SK-N-SH treated with all-trans-retinoic acid at 6 μM for 48 hours (cell line): ENCODE results near the gene BPIFB3.
"Not testable (repeated sequence)": the region's sequence is repeated elsewhere in the genome, so short reads cannot be mapped to it uniquely, and the experiment has no call there.

Experiments
- ATAC-seq: fragments of 200-7000 bp; cut with Tn5 transposase; 3 replicates; pipeline ENCODE4 v1.9.1; 2020; ENCODE audit warnings: mild to moderate bottlenecking, moderate library complexity
- ARNTL ChIP-seq: fragments of 450-650 bp; formaldehyde crosslinking; IDR thresholded peaks from 2 replicates; pipeline ENCODE4 v1.5.0; 2020; ENCODE audit warnings: low read depth, mild to moderate bottlenecking, moderate library complexity, borderline replicate concordance
- BACH2 ChIP-seq: fragments of 250-450 bp; sonication (Bioruptor Pico); IDR thresholded peaks from 2 replicates; pipeline ENCODE4 v1.9.0; 2021; ENCODE audit warnings: mild to moderate bottlenecking, borderline replicate concordance
- CSDC2 ChIP-seq: fragments of 250-450 bp; sonication (Bioruptor Pico); IDR thresholded peaks from 2 replicates; pipeline ENCODE4 v1.5.0; 2020; ENCODE audit warnings: mild to moderate bottlenecking, moderate library complexity
- CSRNP3 ChIP-seq: fragments of 250-450 bp; sonication (Bioruptor Pico); IDR thresholded peaks from 2 replicates; pipeline ENCODE4 v1.5.1; 2021; ENCODE audit warnings: mild to moderate bottlenecking, moderate library complexity
- ESRRG ChIP-seq: fragments of 250-450 bp; sonication (Bioruptor Pico); IDR thresholded peaks from 2 replicates; pipeline ENCODE4 v1.6.1; 2021; ENCODE audit warnings: mild to moderate bottlenecking
- GLIS3 ChIP-seq: fragments of 250-450 bp; sonication (Bioruptor Pico); IDR thresholded peaks from 2 replicates; pipeline ENCODE4 v1.5.0; 2020; ENCODE audit warnings: mild to moderate bottlenecking, moderate library complexity
- ISL1 ChIP-seq: fragments of 250-450 bp; sonication (Bioruptor Pico); IDR thresholded peaks from 2 replicates; pipeline ENCODE4 v2.1.2; 2022; ENCODE audit warnings: mild to moderate bottlenecking, moderate library complexity
- OSR1 ChIP-seq: fragments of 250-450 bp; sonication (Bioruptor Pico); IDR thresholded peaks from 2 replicates; pipeline ENCODE4 v1.8.0; 2022; ENCODE audit warnings: moderate library complexity, mild to moderate bottlenecking, inconsistent platforms
- PPARA ChIP-seq: fragments of 250-450 bp; sonication (Bioruptor Pico); IDR thresholded peaks from 2 replicates; pipeline ENCODE4 v1.5.0; 2020; ENCODE audit warnings: mild to moderate bottlenecking, borderline replicate concordance
- RARB ChIP-seq: fragments of 250-450 bp; sonication (Bioruptor Pico); IDR thresholded peaks from 2 replicates; pipeline ENCODE4 v1.8.0; 2021; ENCODE audit warnings: mild to moderate bottlenecking, moderate library complexity
- SNAI2 ChIP-seq: fragments of 250-450 bp; sonication (Bioruptor Pico); IDR thresholded peaks from 2 replicates; pipeline ENCODE4 v1.5.0; 2020; ENCODE audit warnings: mild to moderate bottlenecking, moderate library complexity
- TCF4 ChIP-seq: fragments of 250-450 bp; sonication (Bioruptor Pico); IDR thresholded peaks from 2 replicates; pipeline ENCODE4 v1.8.0; 2021; ENCODE audit warnings: mild to moderate bottlenecking, moderate library complexity, borderline replicate concordance
- ZC3H10 ChIP-seq: fragments of 250-450 bp; sonication (Bioruptor Pico); IDR thresholded peaks from 2 replicates; pipeline ENCODE4 v1.5.1; 2021; ENCODE audit warnings: mild to moderate bottlenecking, moderate library complexity
- ZFP3 ChIP-seq: fragments of 250-450 bp; sonication (Bioruptor Pico); IDR thresholded peaks from 2 replicates; pipeline ENCODE4 v1.5.0; 2020; ENCODE audit warnings: mild to moderate bottlenecking, moderate library complexity
- ZNF565 ChIP-seq: fragments of 450-650 bp; formaldehyde crosslinking; conservative IDR thresholded peaks from 2 replicates; pipeline ENCODE4 v1.5.0; 2020; ENCODE audit warnings: low read depth, mild to moderate bottlenecking, moderate library complexity
- ZNF70 ChIP-seq: fragments of 450-650 bp; formaldehyde crosslinking; IDR thresholded peaks from 2 replicates; pipeline ENCODE4 v1.5.0; 2020; ENCODE audit warnings: mild to moderate bottlenecking, moderate library complexity
- ZNF8 ChIP-seq: fragments of 450-650 bp; formaldehyde crosslinking; IDR thresholded peaks from 2 replicates; pipeline ENCODE4 v1.5.0; 2020; ENCODE audit warnings: mild to moderate bottlenecking, moderate library complexity
- TF ChIP-seq, protein P1 (sequence below): fragments of 250-450 bp; sonication (Bioruptor Pico); IDR thresholded peaks from 2 replicates; pipeline ENCODE4 v1.8.0; 2021; ENCODE audit warnings: low read depth, mild to moderate bottlenecking, moderate library complexity, borderline replicate concordance
- TF ChIP-seq, protein P2 (sequence below): fragments of 250-450 bp; sonication (Bioruptor Pico); IDR thresholded peaks from 2 replicates; pipeline ENCODE4 v1.5.1; 2020; ENCODE audit warnings: low read depth, mild to moderate bottlenecking, moderate library complexity

BPIFB3 gene

GRCh38 chr20:33104336-33104735, 50.6 kb downstream of the BPIFB3 start:
- no peak for TF ChIP-seq BACH2 (CRISPR knock-in tag)
- no peak for TF ChIP-seq PPARA
- no peak for TF ChIP-seq CSRNP3
- no peak for TF ChIP-seq ZNF8
- TF ChIP-seq GLIS3 = no peak
- no peak for TF ChIP-seq ZNF70 (CRISPR knock-in tag)
- TF ChIP-seq ZNF565 = no peak
- no peak for TF ChIP-seq ESRRG (CRISPR knock-in tag)
- TF ChIP-seq OSR1 = no peak
- TF ChIP-seq, all 23 proteins: peak for 0
- no peak for ATAC-seq

GRCh38 chr20:33105316-33105924, 51.7 kb downstream of the BPIFB3 start:
- no peak for ATAC-seq
- no peak for TF ChIP-seq PPARA

- ATAC-seq = not testable (repeated sequence)
Measured at GRCh38 chr20:33106058-33106620, 52.4 kb downstream of the BPIFB3 start.

DNA sequence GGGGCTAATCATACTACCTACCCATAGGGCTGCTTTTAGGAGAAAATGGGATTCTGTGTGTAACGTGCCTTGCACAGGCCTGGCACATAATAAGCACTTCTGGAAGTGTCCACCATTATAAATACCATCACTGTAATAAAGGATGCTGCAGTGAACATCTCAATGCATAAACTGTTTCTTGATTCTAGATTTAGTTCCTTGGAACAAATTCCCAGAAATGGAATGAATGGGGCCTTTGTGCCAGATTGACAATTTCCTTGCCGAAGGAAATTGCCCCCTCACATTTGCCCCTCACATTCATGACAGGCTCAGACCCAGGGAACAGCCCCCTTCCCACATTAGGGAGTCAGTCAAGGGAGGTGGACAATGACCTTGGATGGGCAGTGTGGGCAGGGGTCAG, 55.0 kb downstream of the BPIFB3 start:
- no peak for TF ChIP-seq ZFP3
- no peak for ATAC-seq

DNA sequence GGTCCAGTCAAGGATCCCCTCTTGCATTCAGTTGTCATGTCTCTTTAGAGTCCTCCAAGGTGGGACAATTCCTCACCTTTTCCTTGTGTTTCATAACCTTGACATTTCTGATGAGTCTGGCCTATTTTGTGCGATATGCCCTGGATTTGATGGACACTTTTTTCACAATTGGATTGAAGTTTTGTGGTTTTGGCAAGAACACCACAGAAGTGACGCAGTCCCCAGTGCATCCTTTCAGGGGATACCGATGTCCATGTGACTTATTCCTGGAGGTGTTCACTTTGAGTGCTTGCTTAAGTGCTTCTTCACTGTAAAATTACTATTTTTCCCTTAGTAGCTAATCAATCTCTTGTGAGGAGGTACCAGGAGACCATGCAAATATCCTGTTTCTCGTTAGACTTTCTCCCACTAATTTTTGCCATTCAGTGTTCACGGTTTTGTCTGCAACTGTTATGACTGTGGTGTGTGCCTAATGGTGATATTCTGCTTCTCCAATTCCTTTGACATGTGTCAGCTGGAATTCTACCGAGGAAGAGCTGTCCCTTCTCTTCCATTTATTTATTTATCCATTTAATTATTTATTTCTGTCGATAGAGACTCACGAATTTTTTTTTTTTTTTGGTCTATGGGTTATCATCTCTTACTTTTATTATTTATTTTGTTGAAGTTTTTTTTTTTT, 56.6 kb downstream of the BPIFB3 start:
- no peak for ATAC-seq
- TF ChIP-seq, protein P1, sequence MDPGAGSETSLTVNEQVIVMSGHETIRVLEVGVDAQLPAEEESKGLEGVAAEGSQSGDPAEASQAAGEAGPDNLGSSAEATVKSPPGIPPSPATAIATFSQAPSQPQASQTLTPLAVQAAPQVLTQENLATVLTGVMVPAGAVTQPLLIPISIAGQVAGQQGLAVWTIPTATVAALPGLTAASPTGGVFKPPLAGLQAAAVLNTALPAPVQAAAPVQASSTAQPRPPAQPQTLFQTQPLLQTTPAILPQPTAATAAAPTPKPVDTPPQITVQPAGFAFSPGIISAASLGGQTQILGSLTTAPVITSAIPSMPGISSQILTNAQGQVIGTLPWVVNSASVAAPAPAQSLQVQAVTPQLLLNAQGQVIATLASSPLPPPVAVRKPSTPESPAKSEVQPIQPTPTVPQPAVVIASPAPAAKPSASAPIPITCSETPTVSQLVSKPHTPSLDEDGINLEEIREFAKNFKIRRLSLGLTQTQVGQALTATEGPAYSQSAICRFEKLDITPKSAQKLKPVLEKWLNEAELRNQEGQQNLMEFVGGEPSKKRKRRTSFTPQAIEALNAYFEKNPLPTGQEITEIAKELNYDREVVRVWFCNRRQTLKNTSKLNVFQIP (CRISPR knock-in tag) = no peak
- no peak for TF ChIP-seq GLIS3
- no peak for TF ChIP-seq ARNTL (CRISPR knock-in tag)
- no peak for TF ChIP-seq BACH2 (CRISPR knock-in tag)
- TF ChIP-seq ESRRG (CRISPR knock-in tag) = no peak
- TF ChIP-seq ZFP3 = no peak
- TF ChIP-seq OSR1 = no peak
- TF ChIP-seq CSRNP3 = no peak
- TF ChIP-seq, protein P2, sequence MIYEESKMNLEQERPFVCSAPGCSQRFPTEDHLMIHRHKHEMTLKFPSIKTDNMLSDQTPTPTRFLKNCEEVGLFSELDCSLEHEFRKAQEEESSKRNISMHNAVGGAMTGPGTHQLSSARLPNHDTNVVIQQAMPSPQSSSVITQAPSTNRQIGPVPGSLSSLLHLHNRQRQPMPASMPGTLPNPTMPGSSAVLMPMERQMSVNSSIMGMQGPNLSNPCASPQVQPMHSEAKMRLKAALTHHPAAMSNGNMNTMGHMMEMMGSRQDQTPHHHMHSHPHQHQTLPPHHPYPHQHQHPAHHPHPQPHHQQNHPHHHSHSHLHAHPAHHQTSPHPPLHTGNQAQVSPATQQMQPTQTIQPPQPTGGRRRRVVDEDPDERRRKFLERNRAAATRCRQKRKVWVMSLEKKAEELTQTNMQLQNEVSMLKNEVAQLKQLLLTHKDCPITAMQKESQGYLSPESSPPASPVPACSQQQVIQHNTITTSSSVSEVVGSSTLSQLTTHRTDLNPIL (CRISPR knock-in tag) = no peak
- TF ChIP-seq ZC3H10 = no peak
- TF ChIP-seq CSDC2 (CRISPR knock-in tag) = no peak
- TF ChIP-seq, all 23 proteins: peak for 0

- no peak for ATAC-seq
- TF ChIP-seq ZFP3 (no peak), CSRNP3 (no peak), RARB (CRISPR knock-in tag) (no peak), ZNF565 (no peak), TCF4 (CRISPR knock-in tag) (no peak), ISL1 (CRISPR knock-in tag) (no peak), OSR1 (no peak), ARNTL (CRISPR knock-in tag) (no peak), ZC3H10 (no peak), BACH2 (CRISPR knock-in tag) (no peak), PPARA (no peak), ZNF70 (CRISPR knock-in tag) (no peak), SNAI2 (CRISPR knock-in tag) (no peak)
- TF ChIP-seq, protein P1 (CRISPR knock-in tag) = no peak
- TF ChIP-seq, protein P2 (CRISPR knock-in tag) = no peak
Measured at GRCh38 chr20:33111306-33111705, 57.6 kb downstream of the BPIFB3 start.
